Heart left ventricle (tissue), 16 donors: ENCODE data around the gene XK. TPM values are rescaled to one million over a fixed set of nuclear protein-coding genes. Genes with fewer than 3 reads are reported as not detected.

Experiments used
- ATAC-seq, 4 donors: fragments of 200-7000 bp; cut with Tn5 transposase; one replicate each; pipeline ENCODE4 v1.9.1; 2020 to 2022; ENCODE audit warnings: moderate library complexity in 4 of 4, mild to moderate bottlenecking in 3 of 4, moderate number of reproducible peaks in 1 of 4
- DNase-seq, 5 donors: peaks; one replicate each; pipeline ENCODE4 v3.0.0-alpha.2; 2020
- H3K27ac ChIP-seq, 12 donors: fragments of 200-600 bp; sonication (generic) in 4 of 12; one replicate each; pipeline versions ENCODE4 v1.5.0 to v1.8.0; 2016 to 2022; ENCODE audit warnings: mild to moderate bottlenecking in 2 of 12
- H3K27me3 ChIP-seq, 9 donors: fragments of 200-600 bp; sonication (generic) in 2 of 9; one replicate each; pipeline versions ENCODE4 v1.5.1 to v1.8.0; 2016 to 2022; ENCODE audit warnings: mild to moderate bottlenecking in 3 of 9
- H3K36me3 ChIP-seq, 9 donors: fragments of 200-600 bp; sonication (generic) in 2 of 9; one replicate each; pipeline versions ENCODE4 v1.5.0 to v1.8.0; 2018 to 2022; ENCODE audit warnings: mild to moderate bottlenecking in 2 of 9
- H3K4me1 ChIP-seq, 12 donors: fragments of 200-600 bp; sonication (generic) in 4 of 12; one replicate each; pipeline versions ENCODE4 v1.5.0 to v1.8.0; 2016 to 2022; ENCODE audit warnings: mild to moderate bottlenecking in 3 of 12
- H3K4me3 ChIP-seq, 12 donors: fragments of 200-600 bp; sonication (generic) in 4 of 12; one replicate each; pipeline versions ENCODE4 v1.5.0 to v1.8.0; 2017 to 2022; ENCODE audit warnings: mild to moderate bottlenecking in 9 of 12, moderate library complexity in 4 of 12
- H3K9me3 ChIP-seq, 12 donors: fragments of 200-600 bp; sonication (generic) in 4 of 12; one replicate each; pipeline versions ENCODE4 v1.5.0 to v1.8.0; 2016 to 2022; ENCODE audit warnings: mild to moderate bottlenecking in 1 of 12
- CTCF ChIP-seq, 12 donors: fragments of 200-600 bp; sonication (generic) in 4 of 12; IDR thresholded peaks; one replicate each; pipeline versions ENCODE4 v1.5.0 to v1.8.0; 2018 to 2022; ENCODE audit warnings: antibody characterized with exemption in 12 of 12, mild to moderate bottlenecking in 5 of 12
- POLR2A ChIP-seq, 2 donors: fragments of 450-650 bp; IDR thresholded peaks; one replicate each; pipeline ENCODE4 v1.6.1; 2017; ENCODE audit warnings: antibody characterized with exemption in 2 of 2, mild to moderate bottlenecking in 2 of 2, moderate library complexity in 2 of 2
- WGBS, 4 donors: extraction: QIAGEN DNeasy Blood & Tissue Kit in 2 of 4; methylation state at CpG; one replicate each; pipeline versions ENCODE4 v1.1.5 to v1.1.7; 2013 to 2018; 5-methylcytosine and 5-hydroxymethylcytosine counted together
- intact Hi-C, 10 donors: fragments of 100-400 bp; cut with DNase I; formaldehyde crosslinking; loops; one replicate each; pipeline versions ENCODE4 v1.11.1 to v1.14.2; 2022
- polyA plus RNA-seq, 2 donors: library from polyadenylated mRNA; stranded (reverse); fragments of 200-250 nt; gene quantifications; one replicate each; pipeline ENCODE4 v1.2.3, GENCODE V29; 2013
- total RNA-seq, 9 donors: library from RNA; depleted of rRNA in 2 of 9; stranded (reverse); fragments of >200 nt in 2 of 9; fragmentation: NEBNext Ultra II Directional in 3 of 9; extraction: Animal tissue kit (Norgen Biotek cat#: 25700) in 3 of 9; gene quantifications; one replicate each; pipeline versions ENCODE4 v1.1.0 to v1.2.4, GENCODE V29; 2016 to 2023
- donor health status: ischemic (EF 13 %, LVEDD 7.1; RV severe dilation, severe dysfunction).
- donor health status: healthy with polysubstance abuse.
- donor health status: DM: no; HTN: yes; CAD: no.
- donor health status: DM: no; HTN: no; CAD: no.
- donor health status: ischemic (EF 25% LVEDD 6.9; RV normal size, moderate dysfunction).
- donor health status: ischemic (EF 25% LVEDD 5.7; RV mildly dilated, moderate dysfunction).
- donor health status: healthy.
- donor health status: DM: yes; HTN: yes; CAD: no.
- donor health status: ischemic (EF 35%, LVEDD 5.7; RV mildly dilated, moderate dysfunction).
- donor health status: nonischemic (EF 11% LVEDD 7.7; RV severe dilation, severe dysfunction).
- donor health status: DM: yes; HTN: yes; CAD: no.
- donor health status: PGD.
- donor health status: ischemic (EF 29% LVEDD 5.4; RV normal size, mild dysfunction).
- donor health status: nonischemic (EF 23%, LVEDD 6.1; RV moderate dilation, normal function).

XK gene
- total and polyA plus RNA-seq, 11 donors: 2.6 to 16.4 (median 8.7) TPM

- intact Hi-C loops: loop anchor here in 9 of 10 donors (1.0 to 10.0 kb wide), 9 partner anchors 76 to 429 kb away; no protein-coding TSS in a partner anchor
- no peaks in the 10 kb centered on the region for H3K36me3 ChIP-seq
- peak in 1 of 4 donors; percentile 15 for ATAC-seq
- WGBS, 4 donors: 80 to 89% (median 86%) methylated on average over 1 of the region's 1 CpG
- peaks cover 0 to 10% (median 0%) of the 10 kb centered on the region in 12 donors for H3K4me1 ChIP-seq
- H3K9me3 ChIP-seq: no peaks in the 10 kb centered on the region
- no peak for DNase-seq
- peaks cover 0 to 5% (median 0%) of the 10 kb centered on the region in 9 donors for H3K27me3 ChIP-seq
- no peak overlapping the region for H3K4me3 ChIP-seq
- peak overlapping the region in 1 of 12 donors; percentile 71 for H3K27ac ChIP-seq
- no peak for TF ChIP-seq POLR2A (IDR thresholded peaks at IDR 0.05)
Measured at GRCh38 chrX:37745835-37746217, 60.2 kb downstream of the XK start.

GRCh38 chrX:37746218-37746941 is 60.8 kb downstream of the XK start:
- H3K27ac ChIP-seq: peak overlapping the region in 1 of 12 donors; percentile 71
- peaks cover 0 to 10% (median 0%) of the 10 kb centered on the region in 12 donors for H3K4me1 ChIP-seq
- no peaks in the 10 kb centered on the region for H3K9me3 ChIP-seq
- TF ChIP-seq CTCF (IDR thresholded peaks at IDR 0.05) (no peak), POLR2A (IDR thresholded peaks at IDR 0.05) (no peak)
- ATAC-seq: peak in 1 of 4 donors; percentile 42
- no peaks in the 10 kb centered on the region for H3K36me3 ChIP-seq
- H3K4me3 ChIP-seq: no peak overlapping the region
- intact Hi-C loops: loop anchor here in 7 of 10 donors (5.0 to 10.0 kb wide), 6 partner anchors 76 to 428 kb away; no protein-coding TSS in a partner anchor
- no peak for DNase-seq
- 67 to 86% (median 77%) methylated on average over 6 to 7 of the region's 7 CpGs for WGBS, 4 donors
- peaks cover 0 to 5% (median 0%) of the 10 kb centered on the region in 9 donors for H3K27me3 ChIP-seq

- no peaks in the 10 kb centered on the region for H3K36me3 ChIP-seq
- H3K27ac ChIP-seq: peak overlapping the region in 1 of 12 donors; percentile 71
- H3K4me1 ChIP-seq: peaks cover 0 to 10% (median 0%) of the 10 kb centered on the region in 12 donors
- 63 to 93% (median 81%) methylated on average over 1 of the region's 1 CpG for WGBS, 4 donors
- TF ChIP-seq POLR2A (IDR thresholded peaks at IDR 0.05) (no peak), CTCF (IDR thresholded peaks at IDR 0.05) (no peak)
- H3K9me3 ChIP-seq: no peaks in the 10 kb centered on the region
- DNase-seq: no peak
- H3K27me3 ChIP-seq: peaks cover 0 to 5% (median 0%) of the 10 kb centered on the region in 9 donors
- H3K4me3 ChIP-seq: no peak overlapping the region
- intact Hi-C loops: loop anchor here in 7 of 10 donors (5.0 to 10.0 kb wide), 6 partner anchors 75 to 428 kb away; no protein-coding TSS in a partner anchor
- ATAC-seq: no peak
Measured at GRCh38 chrX:37746951-37747350, 61.4 kb downstream of the XK start.

GRCh38 chrX:37752281-37752680 is 66.7 kb downstream of the XK start:
- no peak for ATAC-seq
- no peaks in the 10 kb centered on the region for H3K36me3 ChIP-seq
- peaks cover 0 to 24% (median 0%) of the 10 kb centered on the region in 12 donors for H3K4me1 ChIP-seq
- DNase-seq: no peak
- TF ChIP-seq POLR2A (IDR thresholded peaks at IDR 0.05) (no peak), CTCF (IDR thresholded peaks at IDR 0.05) (no peak)
- H3K4me3 ChIP-seq: no peak overlapping the region
- WGBS, 4 donors: 54 to 86% (median 68%) methylated on average over 2 of the region's 2 CpGs
- H3K27me3 ChIP-seq: no peaks in the 10 kb centered on the region
- H3K9me3 ChIP-seq: no peaks in the 10 kb centered on the region
- H3K27ac ChIP-seq: no peak overlapping the region
- intact Hi-C loops: no loop called here
